ENCODE measurements around the gene CCR1.

Gene CCR1

DNA sequence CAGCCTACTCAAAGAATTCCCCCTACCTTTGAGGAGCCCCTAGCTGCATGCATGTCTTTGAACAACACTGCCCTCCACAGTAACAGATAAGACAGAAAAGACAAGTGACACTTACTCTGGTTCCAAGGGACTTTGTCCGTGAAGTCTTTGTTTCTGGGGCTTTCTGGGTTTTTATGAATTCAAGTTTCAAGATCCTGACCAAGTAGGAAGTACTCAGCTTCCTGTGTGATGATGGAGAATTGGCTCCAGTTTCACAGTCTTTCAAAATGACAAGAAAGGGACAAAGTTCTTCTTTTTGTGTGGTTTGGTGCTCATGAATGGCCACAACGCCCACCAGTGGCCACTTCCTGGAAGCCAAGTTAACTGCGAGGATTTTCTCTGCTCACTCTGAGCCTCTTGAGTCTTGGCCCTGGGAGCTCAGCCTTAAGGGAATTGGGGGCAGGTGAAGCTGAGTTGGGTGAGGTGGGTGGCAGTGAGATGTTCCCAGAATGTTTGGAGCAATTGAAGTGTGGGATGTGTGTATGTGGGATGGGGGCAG is at the start of gene CCR1:
Gene CCR1, minus strand, starts transcription at position 147 of the 538 bp plus-strand sequence. CDS start 4,000 bp downstream, outside the sequence.
- TF ChIP-seq EZH2phosphoT487 (IDR thresholded peaks at IDR 0.05; ENCODE audit: borderline replicate concordance, low read length) = no peak
- TF ChIP-seq, protein P1, sequence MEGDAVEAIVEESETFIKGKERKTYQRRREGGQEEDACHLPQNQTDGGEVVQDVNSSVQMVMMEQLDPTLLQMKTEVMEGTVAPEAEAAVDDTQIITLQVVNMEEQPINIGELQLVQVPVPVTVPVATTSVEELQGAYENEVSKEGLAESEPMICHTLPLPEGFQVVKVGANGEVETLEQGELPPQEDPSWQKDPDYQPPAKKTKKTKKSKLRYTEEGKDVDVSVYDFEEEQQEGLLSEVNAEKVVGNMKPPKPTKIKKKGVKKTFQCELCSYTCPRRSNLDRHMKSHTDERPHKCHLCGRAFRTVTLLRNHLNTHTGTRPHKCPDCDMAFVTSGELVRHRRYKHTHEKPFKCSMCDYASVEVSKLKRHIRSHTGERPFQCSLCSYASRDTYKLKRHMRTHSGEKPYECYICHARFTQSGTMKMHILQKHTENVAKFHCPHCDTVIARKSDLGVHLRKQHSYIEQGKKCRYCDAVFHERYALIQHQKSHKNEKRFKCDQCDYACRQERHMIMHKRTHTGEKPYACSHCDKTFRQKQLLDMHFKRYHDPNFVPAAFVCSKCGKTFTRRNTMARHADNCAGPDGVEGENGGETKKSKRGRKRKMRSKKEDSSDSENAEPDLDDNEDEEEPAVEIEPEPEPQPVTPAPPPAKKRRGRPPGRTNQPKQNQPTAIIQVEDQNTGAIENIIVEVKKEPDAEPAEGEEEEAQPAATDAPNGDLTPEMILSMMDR (IDR thresholded peaks at IDR 0.05; ENCODE audit: low read depth, low read length, poor library complexity, severe bottlenecking) = peak; percentile 57
- Histone ChIP-seq H3K36me3 (ENCODE audit: control insufficient read depth, low read length) (no peaks in the 10 kb centered on the region), H3F3A (ENCODE audit: control insufficient read depth, insufficient read depth) (no peaks in the 10 kb centered on the region), H3K9me2 (replicated peaks; ENCODE audit: control insufficient read depth, low read length) (no peaks in the 10 kb centered on the region), H3K4me3 (ENCODE audit: low read length) (no peak within 1 kb of the TSS), H3K9me3 (ENCODE audit: control insufficient read depth, insufficient read depth, low read length) (no peaks in the 10 kb centered on the region), H3K79me2 (ENCODE audit: control insufficient read depth, low read length) (no peaks in the 10 kb centered on the region), H3K27ac (ENCODE audit: low read depth, low read length) (no peak within 1 kb of the TSS), H4K20me1 (ENCODE audit: control insufficient read depth, insufficient read depth, low read depth, low read length) (no peaks in the 10 kb centered on the region), H3K4me1 (ENCODE audit: control insufficient read depth, low read length) (no peaks in the 10 kb centered on the region), H3K27me3 (ENCODE audit: control insufficient read depth, low read length) (0 out of 2 replicates have a peak, but pooled peaks cover 3% of the 10 kb centered on the region), H3K4me2 (ENCODE audit: low read length) (no peak within 1 kb of the TSS)

DNA sequence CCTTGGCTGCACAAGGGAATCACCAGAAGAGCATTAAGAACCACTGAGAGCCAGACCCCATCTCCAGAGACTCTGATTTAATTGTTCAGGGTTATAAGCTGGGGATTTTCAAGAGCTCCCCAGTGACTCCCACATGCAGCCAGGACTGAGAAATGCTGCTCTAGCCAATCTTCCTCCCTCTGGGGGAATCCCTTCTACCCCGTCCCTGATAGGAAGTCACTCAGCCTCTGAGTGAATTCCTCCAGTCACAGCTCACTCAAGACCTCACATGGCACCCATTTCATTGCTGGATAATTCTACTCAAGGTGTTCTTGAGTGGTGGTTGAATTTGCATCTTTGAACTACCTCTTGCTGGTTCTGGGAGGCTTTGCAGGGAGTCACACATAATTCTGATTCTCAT is 44.9 kb upstream of the CCR1 start:
- Histone ChIP-seq H3K9me2 (replicated peaks; ENCODE audit: control insufficient read depth, low read length) (no peaks in the 10 kb centered on the region), H3K9me3 (ENCODE audit: control insufficient read depth, insufficient read depth, low read length) (no peaks in the 10 kb centered on the region), H3F3A (ENCODE audit: control insufficient read depth, insufficient read depth) (no peaks in the 10 kb centered on the region), H3K4me2 (ENCODE audit: low read length) (no peak overlapping the region), H4K20me1 (ENCODE audit: control insufficient read depth, insufficient read depth, low read depth, low read length) (no peaks in the 10 kb centered on the region), H3K4me3 (ENCODE audit: low read length) (no peak overlapping the region), H3K27ac (ENCODE audit: low read depth, low read length) (no peak overlapping the region), H3K36me3 (ENCODE audit: control insufficient read depth, low read length) (no peaks in the 10 kb centered on the region), H3K4me1 (ENCODE audit: control insufficient read depth, low read length) (no peaks in the 10 kb centered on the region), H3K27me3 (ENCODE audit: control insufficient read depth, low read length) (peaks cover 8% of the 10 kb centered on the region; the same call in 1 of the 2 replicates), H3K79me2 (ENCODE audit: control insufficient read depth, low read length) (no peaks in the 10 kb centered on the region)
- TF ChIP-seq, protein P1 (IDR thresholded peaks at IDR 0.05; ENCODE audit: low read depth, low read length, poor library complexity, severe bottlenecking) = no peak
- TF ChIP-seq EZH2phosphoT487 (IDR thresholded peaks at IDR 0.05; ENCODE audit: borderline replicate concordance, low read length) = no peak

DNA sequence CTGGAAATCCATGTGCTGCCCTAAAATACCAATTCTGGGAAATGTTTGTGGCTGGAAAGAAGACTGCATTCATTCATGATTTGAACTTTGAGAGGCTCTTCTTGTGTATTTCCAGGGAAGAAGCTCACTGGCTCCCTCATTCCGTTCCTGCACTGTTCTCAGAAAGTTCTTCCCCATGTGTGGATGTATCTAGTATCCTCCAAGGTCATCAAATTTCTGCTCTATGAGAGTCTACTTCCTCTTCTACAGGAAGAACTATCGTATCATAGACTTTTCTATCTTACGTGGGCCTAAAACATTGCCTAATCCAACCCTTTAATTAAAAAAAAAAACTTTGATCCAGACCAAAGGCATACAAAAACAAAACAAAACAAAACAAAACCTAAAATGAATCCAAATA is 37.0 kb upstream of the CCR1 start:
- Histone ChIP-seq H3F3A (ENCODE audit: control insufficient read depth, insufficient read depth) (no peaks in the 10 kb centered on the region), H3K9me3 (ENCODE audit: control insufficient read depth, insufficient read depth, low read length) (no peaks in the 10 kb centered on the region), H3K4me2 (ENCODE audit: low read length) (no peak overlapping the region), H3K4me3 (ENCODE audit: low read length) (no peak overlapping the region), H3K36me3 (ENCODE audit: control insufficient read depth, low read length) (no peaks in the 10 kb centered on the region), H3K79me2 (ENCODE audit: control insufficient read depth, low read length) (no peaks in the 10 kb centered on the region), H3K9me2 (replicated peaks; ENCODE audit: control insufficient read depth, low read length) (no peaks in the 10 kb centered on the region), H3K27ac (ENCODE audit: low read depth, low read length) (no peak overlapping the region), H4K20me1 (ENCODE audit: control insufficient read depth, insufficient read depth, low read depth, low read length) (no peaks in the 10 kb centered on the region), H3K27me3 (ENCODE audit: control insufficient read depth, low read length) (no peaks in the 10 kb centered on the region), H3K4me1 (ENCODE audit: control insufficient read depth, low read length) (no peaks in the 10 kb centered on the region)
- TF ChIP-seq, protein P1 (IDR thresholded peaks at IDR 0.05; ENCODE audit: low read depth, low read length, poor library complexity, severe bottlenecking) = no peak
- no peak for TF ChIP-seq EZH2phosphoT487 (IDR thresholded peaks at IDR 0.05; ENCODE audit: borderline replicate concordance, low read length)
